ENCODE results near the gene TIE1.

TIE1 gene

GRCh38 chr1:43340559-43340958 lies 39.8 kb downstream of the TIE1 start:
- no peak for DNase-seq

GRCh38 chr1:43344267-43344850 lies 43.6 kb downstream of the TIE1 start:
- peak; percentile 77 for DNase-seq

- peak; percentile 94 for DNase-seq
Observed at GRCh38 chr1:43345120-43345519, 44.3 kb downstream of the TIE1 start.

DNA sequence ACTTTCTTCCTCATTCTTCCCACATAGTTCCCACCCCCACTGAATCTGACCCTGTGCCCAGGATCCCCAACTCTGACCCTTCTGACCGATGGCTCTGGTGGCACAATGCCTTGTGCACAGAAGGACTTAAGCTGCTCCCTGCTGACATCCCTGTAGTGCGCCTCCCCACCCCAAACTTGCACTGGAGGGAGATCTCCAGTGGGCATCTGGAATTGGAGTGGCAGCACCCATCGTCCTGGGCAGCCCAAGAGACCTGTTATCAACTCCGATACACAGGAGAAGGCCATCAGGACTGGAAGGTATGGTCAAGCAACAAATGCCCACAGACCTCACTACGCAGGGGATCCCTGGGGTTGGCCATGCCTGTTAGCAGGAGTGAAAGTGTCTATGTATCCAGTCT lies 45.9 kb downstream of the TIE1 start:
- DNase-seq = no peak

DNA sequence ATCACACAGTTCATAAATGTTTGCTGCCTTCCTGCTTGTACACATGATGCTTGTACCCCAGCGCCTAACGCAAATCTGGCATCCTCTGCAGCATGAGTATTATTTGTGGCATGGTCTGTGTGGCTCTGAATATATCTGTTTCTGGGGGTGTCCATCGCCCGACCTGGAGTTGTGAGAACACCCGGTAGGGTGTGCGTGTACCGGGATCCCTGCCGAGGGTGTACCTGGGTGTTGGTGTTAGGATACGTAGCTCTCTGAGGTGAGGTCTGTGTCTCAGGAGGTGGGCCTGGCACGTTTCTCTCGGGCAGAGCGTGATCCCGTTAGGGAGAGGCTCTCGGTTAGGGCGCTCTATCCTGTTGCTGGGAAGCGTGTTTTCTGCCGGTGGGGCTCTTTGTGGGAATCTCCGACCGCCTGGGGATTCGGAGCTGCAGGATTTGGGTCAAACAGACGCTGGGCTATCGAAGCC lies 47.6 kb downstream of the TIE1 start:
- no peak for DNase-seq

DNA sequence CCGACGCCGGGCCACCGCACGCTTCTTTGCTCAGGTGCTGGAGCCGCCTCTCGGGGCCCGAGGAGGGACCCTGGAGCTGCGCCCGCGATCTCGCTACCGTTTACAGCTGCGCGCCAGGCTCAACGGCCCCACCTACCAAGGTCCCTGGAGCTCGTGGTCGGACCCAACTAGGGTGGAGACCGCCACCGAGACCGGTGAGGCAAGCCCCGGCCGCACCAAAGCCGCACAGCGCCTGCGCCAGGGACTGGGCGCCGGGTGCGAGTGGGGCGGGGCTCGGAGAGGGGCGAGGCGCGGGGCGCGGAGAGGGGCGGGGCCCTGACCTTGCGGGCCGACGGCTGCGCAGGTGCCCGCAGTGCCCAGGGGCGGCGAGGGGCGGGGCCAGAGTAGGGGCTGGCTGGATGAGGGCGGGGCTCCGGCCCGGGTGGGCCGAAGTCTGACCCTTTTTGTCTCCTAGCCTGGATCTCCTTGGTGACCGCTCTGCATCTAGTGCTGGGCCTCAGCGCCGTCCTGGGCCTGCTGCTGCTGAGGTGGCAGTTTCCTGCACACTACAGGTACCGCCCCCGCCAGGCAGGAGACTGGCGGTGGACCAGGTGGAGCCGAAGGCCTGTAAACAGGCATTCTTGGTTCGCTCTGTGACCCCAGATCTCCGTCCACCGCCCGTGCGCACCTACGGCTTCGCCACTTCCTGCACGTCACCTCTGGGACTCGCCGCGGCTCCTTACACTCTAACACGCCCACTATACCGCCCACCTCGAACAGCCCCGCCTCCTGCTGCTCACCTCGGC lies 48.2 kb downstream of the TIE1 start:
- no peak for DNase-seq

GRCh38 chr1:43349594-43350306 lies 49.0 kb downstream of the TIE1 start:
- DNase-seq = no peak

DNA sequence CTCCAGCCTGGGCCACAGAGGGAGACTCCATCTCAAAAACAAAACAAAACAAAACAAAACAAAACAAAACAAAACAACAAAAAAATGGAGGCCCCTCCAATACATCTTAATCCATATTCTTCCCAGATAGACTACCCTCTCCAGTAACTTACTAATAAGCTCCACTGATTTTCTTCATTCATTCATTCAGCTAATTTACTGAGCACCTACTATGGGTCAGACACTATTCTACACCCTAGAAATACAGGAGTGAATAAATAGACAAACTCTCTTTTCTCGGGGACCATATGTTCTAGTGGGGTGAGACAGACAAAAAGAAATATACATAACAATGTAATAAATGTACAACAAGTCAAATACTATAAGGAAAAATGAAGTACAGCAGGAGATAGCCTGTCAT lies 50.2 kb downstream of the TIE1 start:
- DNase-seq = no peak

GRCh38 chr1:43351421-43352350 lies 50.9 kb downstream of the TIE1 start:
- DNase-seq = no peak

GRCh38 chr1:43352351-43352705 lies 51.5 kb downstream of the TIE1 start:
- DNase-seq = no peak

DNA sequence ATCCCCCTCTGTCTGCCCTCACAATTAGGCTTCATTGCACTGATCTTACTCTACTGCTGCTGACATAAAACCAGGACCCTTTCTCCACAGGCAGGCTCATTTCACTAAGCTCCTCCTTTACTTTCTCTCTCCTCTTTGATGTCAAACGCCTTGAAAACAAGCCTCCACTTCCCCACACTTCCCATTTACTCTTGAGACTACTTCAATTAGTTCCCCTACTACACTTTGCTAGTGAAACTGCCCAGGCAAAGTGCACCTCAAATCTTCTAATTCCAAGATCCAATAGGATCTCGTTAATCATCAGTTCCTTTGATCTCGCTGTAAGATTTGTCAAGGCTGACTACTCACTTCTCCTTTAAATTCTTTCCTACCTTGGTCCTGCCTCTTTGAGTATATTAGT lies 52.1 kb downstream of the TIE1 start:
- DNase-seq = no peak

GRCh38 chr1:43354471-43354870 lies 53.7 kb downstream of the TIE1 start:
- DNase-seq = no peak

DNA sequence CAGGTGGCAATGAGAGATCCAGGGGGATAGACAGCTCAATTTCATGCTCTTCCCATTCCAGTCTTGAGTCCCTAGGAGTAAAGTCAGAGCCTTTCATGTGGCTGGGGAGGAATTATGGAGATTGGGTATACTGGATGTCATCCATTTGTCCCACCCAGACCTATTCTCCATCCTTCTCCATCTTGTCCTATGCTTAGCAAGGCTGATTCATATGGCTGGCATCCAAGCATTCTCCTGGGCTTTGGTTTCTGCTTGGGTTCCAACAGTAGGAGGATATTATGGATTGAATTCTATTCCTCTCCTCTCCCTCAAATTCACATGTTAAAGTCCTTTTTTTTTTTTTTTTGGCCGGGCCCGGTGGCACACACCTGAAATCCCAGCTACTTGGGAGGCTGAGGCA lies 54.2 kb downstream of the TIE1 start:
- DNase-seq = no peak

- DNase-seq = no peak
Observed at GRCh38 chr1:43357251-43357650, 56.5 kb downstream of the TIE1 start.

DNA sequence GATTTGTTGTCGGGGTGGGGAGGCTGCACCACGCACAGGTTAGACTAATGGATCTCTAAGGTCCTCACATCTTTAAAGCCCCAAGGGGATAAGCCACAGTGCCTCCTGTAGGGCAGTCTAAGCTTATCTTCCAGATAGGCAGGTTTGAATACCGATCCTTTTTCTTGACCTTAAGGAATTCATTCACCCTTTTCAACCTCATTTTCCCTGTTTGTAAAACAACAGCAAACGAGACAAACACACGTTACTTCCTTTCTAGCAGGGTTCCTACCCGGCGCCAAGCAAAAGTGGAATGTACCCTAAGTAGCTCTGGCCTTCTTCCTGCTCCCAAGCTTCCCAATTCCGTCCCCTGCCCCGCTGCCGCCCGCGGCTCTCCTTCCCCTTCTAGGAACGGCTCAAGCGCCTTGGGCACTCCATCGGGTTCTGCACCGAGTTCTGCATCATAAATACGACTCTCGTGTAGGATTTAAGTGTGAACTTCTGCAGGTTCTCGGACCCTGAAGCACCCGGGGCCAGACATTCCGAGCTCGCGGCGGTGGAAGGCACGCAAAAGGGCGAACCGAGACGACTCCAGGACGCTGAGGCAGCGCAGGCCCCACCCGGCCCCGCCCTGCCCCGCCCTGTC lies 57.5 kb downstream of the TIE1 start:
- peak; percentile 70 for DNase-seq

DNA sequence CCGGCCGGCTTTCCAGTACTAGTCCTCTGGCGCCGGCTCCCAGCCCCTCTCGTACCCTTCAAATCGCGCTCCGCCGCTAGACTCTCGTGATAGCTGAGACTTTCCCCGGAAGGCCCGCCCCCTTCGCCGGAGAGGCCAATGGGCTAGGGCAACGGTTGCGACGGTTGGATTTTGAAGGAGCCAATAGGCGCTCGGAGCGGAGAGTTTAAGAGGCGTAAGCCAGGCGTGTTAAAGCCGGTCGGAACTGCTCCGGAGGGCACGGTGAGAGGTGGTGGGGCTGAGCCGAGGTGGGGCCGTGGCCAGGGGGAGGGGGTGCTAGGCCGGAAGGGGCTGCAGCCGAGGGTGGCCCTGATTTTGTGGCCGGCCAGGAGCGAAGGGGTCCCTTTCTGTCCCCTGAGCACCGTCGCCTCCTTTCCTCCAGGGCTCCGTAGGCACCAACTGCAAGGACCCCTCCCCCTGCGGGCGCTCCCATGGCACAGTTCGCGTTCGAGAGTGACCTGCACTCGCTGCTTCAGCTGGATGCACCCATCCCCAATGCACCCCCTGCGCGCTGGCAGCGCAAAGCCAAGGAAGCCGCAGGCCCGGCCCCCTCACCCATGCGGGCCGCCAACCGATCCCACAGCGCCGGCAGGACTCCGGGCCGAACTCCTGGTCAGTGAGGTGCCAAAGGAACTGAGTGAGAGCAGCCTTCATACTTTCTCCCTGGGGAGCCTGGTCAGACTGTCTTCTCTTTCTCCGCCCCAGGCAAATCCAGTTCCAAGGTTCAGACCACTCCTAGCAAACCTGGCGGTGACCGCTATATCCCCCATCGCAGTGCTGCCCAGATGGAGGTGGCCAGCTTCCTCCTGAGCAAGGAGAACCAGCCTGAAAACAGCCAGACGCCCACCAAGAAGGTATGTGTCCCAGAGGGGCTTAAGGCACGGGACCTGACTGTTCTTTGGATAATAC lies 58.2 kb downstream of the TIE1 start, which contains the start of gene CDC20:
TSS of gene CDC20 (plus strand) at position 236 of the 948 bp plus-strand sequence. CDS start at position 471, 235 bp downstream.
- peak; percentile 98 for DNase-seq

DNA sequence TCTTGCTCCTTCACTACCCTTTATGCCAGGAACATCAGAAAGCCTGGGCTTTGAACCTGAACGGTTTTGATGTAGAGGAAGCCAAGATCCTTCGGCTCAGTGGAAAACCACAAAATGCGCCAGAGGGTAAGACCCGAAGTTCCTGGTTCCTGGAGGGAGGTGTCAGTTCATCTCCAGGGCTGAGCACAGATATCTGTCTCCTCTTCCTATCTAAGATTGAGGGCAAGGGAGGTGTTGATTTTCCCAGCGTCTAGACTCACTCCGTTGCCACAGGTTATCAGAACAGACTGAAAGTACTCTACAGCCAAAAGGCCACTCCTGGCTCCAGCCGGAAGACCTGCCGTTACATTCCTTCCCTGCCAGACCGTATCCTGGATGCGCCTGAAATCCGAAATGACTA lies 58.9 kb downstream of the TIE1 start:
- DNase-seq = no peak

DNA sequence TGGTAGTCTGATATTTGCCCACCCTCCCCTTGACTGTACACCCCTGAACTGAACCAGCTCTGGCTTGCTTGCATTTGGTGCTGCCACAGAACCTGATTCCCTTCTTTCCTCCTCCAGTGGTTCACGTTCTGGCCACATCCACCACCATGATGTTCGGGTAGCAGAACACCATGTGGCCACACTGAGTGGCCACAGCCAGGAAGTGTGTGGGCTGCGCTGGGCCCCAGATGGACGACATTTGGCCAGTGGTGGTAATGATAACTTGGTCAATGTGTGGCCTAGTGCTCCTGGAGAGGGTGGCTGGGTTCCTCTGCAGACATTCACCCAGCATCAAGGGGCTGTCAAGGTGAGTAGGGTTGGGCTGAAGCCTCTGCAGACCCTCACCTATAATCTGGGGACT lies 59.8 kb downstream of the TIE1 start:
- no peak for DNase-seq

GRCh38 chr1:43363283-43363934 lies 62.6 kb downstream of the TIE1 start:
- DNase-seq = no peak

DNA sequence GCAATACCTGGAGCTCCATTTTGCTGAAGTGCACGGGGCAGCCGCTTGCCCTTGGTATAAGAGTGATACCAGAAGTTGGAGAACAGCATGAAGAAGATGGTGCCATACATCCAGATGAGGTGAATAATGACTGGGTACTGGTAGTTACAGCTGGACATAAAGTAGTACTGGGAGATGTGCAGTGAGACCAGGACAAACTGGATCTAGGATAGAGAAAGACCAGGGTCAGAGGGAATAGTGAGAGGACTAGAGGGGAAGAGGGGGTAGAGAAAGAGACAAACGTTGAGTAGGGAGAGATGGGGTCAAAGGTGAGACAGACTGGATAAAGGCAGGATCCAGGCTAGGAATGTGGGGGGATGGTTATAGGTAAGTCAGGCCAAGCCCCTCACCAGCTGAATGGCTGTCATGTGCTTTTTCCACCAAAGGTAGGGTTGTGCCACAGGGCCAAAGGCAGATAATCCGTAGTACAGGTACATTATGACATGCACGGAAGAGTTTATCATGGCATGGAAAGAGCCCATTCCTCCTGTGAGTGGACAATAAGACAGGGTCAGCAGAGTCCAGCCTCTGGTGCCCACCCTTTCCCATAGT lies 63.2 kb downstream of the TIE1 start:
- DNase-seq = no peak
